ENCODE measurements around the gene CLUH.
"Not testable (repeated sequence)": the region's sequence is repeated elsewhere in the genome, so short reads cannot be mapped to it uniquely, and the experiment has no call there.

CLUH gene

DNA sequence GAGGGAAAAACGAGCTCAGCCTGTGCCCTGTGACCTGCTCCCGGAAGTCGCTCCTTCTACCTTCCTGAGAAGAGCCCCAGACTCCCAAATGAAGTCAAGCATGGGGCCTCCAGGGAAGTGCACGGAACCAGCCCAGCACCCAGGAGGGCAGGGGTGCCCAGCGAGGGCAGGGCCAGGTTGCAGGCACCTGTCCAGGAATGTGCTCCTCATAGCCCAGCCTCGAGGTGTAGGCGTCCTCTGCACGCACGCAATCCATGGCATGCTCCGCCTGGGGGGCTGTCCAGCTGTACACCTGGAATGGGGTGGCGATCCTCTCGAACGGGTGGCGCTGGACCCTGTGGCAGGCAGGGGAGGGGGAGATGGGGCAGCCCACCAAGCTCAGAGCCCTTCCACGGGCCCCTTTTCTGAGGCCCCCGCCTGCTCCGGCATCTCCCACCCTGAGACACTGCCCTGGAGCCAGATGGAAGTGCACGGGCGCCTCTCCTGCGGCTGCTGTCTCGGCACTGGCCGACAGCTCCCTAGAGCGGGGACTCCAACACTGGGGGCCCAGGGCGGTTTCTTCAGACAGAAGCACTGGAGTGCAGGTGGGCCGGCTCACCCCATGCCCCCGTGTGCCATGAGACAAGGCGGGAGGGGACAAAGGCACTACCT lies 10.9 kb downstream of the CLUH start:
- no peak for DNase-seq

DNA sequence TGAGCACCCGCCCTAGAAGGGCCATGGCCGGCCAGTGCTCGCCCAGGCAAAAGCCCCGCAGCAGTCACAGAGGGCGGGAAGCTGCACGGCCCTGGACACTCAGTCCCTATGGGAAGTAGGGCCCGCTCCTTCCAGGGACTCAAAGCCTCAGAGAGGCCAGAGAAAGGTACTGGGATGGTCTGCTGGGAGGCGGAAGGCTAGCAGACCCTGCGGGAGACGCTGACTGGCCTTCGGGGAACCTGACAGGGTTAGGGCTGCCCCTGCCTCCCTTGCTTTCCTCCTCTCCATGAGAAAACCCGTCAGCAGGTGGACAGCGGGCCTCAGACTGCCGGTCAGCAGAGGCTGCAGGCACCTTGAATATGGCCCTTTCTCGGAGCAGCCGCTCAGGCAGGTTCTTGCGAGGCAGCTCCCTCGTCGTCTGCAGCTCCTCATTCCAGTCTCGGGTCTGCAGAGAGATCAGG lies 11.5 kb downstream of the CLUH start:
- no peak for DNase-seq

DNA sequence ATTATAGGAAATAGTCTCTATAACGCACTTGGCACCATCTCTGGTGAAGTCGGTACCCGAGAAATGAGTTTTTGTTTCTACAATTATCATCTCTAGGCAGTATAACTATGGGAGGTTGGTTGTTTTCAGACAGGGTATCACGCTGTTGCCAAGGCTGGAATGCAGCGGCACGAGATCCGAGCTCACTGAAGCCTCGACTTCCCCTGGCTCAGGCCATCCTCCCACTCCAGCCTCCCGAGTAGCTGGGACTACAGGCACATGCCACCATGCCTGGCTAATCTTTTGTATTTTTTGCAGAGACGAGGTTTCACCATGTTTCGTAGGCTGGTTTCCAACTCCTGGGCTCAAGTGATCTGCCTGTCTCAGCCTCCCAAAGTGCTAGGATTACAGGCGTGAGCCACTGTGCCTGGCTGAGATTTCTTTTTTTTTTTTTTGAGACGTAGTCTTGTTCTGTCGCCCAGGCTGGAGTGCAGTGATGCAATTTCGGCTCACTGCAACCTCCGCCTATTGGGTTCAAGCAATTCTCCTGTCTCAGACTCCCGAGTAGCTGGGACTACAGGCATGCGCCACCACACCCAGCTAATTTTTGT lies 12.3 kb downstream of the CLUH start:
- DNase-seq: not testable (repeated sequence)

DNA sequence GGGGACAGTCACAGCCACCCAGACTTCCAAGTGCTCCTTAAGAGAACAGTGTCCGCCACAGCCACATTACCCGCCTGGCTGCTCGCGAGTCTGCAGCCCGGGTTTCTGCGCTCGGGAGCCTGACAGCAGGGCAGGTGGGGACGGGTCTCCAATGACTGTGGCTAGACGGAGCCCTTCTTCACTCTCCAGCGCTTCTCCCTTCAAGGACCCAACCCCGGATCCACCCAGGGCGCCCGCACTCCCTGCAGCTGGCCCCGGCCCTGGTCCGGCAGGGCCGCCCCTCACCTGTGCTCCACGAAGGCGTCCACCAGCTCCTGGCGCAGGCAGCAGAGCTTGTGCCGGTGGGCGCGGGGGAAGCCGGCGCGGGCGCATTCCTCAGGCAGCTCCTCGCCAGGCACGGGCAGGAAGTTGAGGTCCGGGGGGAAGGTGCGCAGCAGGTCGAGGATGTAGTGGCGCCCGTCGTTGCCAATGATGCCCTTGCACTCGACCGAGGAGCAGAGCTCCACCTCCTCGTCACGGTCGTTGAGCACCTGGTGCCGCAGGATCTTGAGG lies 13.9 kb downstream of the CLUH start:
- no peak for DNase-seq

DNA sequence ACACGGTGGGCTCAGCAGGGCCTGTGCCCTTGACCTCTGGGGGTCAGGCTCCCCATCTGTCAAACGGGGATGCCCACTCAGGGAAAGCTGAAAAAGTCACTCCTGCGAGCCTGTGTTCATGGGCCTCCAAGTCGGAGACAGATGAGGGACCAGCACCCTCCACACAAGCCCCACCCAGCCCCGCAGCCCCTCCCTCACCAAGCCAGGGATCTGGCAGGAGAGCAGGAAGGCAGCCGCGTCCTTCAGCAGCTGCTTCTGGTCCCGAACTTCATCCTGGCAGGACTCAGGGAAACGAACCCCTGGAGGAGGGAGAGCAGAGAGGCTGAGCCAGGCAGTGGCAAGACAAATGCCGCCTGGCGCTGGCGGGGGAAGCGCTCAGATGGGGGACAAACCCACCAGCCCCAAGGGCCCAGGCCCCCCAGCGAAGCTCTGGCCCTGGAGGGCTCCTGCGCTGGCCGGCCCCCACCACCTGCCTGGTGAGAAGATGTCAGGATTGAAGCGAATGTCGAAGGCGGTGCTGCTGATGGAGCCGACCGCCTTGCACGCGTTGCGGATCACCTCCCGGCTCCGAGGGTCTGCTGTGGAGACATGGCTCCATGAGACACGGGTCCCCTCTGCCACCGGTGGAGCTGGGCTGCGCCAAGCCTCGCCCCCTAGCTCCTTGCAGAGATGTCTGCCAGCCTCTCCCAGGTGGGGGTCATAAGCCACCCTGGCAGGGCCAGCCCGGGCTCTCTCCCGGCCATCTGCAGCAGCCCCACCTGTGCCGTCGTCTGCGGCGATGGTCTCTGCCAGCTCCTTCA lies 15.4 kb downstream of the CLUH start:
- DNase-seq: no peak

DNA sequence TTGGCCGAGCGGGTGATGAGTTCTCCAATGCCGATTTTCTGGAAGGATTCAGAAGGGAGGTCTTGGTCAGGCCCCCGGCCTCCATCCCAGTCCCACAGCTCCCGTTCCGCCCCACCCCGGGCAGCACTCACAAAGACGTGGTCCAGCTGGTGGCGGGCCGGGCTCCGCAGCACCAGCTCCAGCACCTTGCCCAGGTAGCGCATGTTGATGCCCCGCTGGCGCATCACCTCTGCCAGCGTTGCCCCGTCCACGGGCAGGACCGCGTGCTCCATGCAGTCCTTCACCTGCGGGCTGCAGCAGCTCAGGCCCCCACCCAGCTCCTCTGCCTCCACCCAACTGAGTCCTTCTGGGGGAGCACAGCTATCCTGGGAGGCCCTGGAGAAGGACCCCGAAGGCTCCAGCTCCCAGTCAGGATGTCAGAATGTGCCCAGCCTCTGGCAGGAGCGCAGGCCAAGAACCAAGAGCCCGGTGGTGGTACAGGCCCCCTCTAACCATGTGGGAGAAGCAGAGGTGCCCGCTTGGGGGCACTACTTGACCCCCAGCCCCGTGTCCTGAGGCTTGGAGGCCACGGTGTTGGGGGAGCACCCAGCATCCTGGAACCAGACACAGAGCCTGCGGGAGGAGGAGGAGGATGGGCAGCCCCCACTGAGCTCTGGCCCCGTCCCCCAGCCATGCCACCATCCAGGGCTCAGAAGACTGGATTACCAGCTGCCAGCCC lies 16.2 kb downstream of the CLUH start:
- DNase-seq: no peak

DNA sequence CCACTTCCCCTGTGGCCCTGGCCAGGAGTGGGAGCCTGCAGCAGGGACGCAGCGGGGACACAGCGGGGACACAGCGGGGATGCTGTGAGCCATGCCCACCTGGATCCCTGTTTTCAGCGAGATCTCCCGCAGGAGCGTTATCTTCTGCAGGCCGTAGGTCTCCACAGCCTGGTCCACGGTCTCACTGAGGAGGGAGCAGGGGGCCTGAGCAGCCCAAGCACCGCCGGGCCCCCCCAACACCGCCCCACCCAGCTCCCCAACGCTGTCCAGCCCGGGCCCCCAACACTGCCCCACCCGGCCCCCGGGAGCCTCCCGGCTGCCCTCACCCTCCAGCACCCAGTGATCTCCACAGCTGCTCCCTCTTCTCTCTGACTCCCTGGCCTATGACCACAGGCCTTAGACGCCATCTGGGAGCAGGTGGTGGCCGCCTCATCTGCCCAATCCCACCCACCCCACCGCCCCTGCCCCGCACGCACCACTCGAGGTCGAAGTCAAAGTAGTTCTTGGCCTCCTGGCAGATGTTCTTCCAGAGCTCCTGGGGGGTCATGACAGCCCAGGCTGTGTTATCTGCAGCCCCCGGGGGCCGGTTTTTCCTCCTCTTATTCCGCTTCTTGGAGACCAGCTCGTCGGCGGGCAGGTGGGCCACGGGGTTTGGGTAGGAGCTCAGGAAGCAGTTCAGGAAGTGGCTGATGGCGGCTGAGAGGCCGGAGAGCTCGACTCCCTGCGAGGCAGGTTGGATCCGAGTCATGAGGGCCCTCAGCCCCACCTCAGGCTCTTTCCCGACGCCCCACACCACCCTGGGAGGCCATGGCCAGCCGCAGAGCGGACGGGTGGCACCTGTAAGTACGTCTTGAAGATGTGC lies 17.0 kb downstream of the CLUH start:
- no peak for DNase-seq

DNA sequence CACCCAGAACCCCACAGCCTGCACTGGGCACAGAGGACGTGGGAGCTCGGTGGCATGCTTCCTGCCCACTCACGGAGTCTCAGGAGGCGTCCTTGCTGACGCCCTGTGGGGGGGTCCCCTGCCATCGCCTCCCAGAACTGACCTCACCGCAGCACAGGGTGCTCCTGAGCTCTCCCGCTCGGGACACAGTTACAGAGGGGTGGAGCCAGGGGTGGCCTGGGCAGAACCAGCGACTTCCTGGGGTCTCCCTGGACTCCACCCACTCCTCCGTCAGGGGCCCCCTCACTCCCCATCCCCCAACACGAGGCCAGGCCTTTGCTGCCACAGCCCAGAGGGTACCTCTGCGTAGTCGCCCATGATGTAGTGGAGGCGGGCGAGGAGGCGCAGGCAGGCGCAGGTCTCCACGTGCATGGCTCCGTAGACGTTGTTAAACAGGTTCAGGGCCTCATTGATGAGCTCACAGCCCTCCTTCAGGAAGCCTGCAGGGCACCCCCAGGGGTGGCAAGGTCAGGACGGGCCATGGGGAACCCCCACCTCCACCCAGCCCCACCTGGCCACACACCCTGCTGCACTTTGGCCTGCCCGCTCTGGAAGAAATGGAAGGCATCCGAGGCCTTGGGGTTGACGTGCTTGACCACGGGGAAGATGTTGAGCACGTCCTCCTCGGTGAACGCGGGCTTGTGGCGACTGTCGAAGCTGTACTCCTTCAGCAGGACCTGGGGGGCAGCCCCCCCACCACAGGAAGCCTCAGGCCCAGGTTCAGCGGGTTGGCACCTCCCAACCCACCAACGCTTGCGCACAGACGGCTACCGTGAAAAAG lies 17.8 kb downstream of the CLUH start:
- DNase-seq: no peak

DNA sequence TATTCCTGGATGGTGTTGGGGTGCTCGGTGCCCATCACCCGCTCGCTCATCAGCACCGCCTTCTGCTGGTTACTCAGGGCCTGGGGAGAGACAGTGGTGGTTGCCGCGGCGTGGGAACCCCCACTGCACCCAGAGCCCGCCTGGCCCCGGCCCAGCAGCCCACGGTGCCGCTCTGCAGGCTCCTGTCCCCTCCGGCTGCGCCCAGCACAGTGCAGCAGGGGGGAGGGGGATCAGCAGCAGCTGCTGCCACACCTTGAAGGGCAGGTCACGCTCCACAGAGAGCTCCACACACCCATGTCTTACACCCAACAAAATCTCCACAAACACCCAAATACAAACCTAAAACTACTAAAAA lies 18.8 kb downstream of the CLUH start:
- DNase-seq: no peak

DNA sequence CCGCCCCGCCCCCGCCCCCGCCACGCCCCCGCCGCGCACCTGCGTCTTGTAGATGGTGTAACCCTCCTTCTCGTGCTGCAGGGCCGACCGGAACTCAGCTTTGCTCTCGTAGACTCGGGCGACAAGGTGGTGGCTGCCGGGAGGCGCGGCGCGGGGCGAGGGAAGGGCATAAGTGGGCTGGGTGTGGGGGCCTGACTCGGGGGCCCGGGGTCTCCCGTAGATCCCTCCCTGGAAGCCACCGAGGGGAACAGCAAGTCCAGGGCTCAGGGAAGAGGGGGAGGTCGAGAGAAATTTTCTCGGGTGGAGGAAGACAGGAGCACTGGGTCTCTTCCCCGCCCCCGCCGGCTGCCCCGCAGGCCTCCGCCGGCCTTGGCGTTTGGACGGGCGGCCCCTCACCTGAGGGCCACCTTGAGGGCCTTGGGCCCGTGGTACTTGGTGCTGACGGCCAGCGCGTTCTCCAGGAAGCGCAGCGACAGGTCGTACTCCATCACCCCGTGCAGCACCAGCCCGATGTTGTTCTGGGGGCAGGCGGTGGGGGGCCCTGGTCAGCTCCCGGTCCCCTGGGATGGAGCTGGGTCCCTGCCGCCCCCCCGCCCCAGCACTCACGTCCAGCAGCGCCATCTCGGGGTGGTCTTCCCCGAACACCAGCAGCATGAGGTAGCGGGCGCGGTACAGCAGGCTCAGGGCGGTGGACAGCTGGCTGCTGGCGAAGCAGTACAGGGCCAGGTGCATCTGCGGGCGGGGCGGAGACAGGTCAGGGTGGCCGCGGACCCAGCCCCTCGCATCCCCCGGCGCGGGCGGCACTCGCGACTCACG lies 19.4 kb downstream of the CLUH start:
- DNase-seq: no peak

DNA sequence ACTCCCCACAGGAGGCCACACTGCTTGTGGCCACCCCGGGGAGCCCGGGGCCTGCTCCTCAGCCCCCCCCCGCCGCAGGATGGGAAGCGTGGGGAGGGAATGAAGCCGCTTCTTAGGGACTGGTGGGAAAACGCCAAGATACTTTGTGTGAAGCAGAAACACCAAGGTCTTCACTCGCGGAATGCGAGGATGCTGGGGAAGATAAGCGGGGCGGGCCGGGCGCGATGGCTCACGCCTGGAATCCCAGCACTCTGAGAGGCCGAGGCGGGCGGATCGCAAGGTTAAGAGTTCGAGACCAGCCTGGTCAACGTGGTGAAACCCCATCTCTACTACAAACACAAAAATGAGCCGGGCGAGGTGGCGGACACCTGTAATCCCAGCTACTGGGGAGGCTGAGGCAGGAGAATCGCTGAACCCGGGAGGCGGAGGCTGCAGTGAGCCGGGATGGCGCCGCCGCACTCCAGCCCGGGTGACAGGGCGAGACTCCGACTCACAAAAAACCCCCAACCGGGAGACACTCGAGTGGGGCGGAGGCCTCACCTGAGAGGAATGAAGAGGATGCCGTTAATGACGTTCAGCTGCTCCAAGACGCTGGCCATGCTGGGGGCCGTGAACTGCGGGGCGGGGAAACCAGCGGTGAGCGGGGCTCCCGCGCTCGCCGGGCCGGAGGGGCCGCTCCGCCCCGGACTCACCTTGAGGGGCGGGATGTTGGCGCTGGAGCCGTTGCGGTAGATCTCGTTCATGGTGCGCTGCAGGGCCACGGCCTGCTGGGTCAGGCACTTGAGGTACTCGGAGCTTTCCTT lies 20.3 kb downstream of the CLUH start:
- no peak for DNase-seq

DNA sequence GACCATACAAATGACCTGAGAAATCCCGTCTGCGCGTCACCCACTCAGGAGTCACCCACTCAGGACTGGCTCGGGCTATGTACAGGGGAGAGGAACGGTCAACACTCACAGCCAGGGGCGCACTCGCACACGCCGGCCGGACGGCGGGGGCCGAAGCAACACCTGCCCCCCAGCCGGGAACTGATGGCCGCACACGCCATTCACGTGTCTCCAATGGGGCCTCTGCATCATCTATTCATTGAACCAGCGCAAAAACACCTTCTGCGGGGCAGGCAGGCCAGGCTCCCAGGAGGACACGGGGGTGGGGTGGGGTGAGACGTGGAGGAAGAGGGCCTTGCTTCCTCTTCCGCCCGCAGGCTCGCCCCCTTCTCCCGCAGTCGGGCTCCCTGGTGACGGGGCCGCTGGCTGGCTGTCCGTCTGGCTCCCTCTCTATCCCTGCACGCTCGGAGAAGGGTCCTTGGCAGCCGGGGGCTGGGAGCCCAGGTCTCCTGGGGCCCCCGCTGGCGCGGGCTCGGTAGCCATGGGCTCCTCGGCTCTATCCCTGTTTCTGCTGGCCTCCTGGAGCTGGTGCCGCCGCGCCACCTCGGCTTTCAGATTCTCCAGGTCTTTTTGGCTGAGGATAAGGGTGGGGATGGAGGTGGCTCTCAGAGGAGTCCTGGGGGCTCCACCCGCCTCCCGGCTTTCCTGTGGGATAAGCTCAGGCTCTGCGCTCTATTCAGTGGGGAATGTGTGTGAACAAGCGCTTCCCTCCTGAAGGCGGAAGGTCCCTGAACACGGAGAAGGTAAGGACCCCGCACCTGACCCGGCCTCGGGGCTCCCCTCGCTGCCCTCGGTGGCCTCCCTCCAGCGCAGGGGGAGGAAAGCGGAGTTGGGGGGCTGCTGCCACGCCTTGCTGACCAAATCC lies 21.1 kb downstream of the CLUH start:
- no peak for DNase-seq

DNA sequence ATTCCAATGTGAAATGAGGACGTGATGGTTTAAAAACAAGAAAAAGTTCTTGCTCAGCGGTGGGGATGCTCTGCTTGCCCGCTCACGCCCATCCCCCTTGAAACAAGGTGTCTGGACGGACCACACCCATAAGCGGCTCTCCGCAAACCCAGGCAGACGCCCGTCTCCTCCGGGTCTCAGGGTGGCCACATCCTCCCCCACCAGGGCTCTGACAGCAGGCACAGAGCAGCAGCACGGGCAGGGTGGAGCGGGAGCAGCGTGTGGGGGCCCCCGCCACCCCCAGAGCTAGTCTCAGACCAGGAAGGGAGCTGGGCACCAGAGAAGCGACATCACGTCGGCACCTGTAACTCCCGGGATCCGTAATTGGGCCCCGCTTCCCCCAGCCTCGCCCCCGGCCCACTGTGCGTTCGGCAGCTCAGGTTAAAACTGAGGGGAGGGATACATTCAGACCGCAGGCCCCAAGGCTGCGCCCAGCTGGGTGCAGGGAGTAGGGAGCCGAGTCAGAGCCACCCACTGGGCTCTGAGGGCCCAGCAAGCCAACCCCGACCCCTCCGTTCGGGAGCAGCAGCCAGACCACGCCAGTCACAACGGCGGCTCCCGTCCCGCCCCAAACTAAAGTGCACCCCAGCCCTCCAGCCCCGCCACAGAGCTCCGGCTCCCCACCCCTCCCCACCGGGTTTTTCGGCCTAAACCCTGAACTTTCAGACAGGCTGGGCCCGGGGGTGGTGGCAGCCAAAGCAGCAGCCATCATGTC lies 22.0 kb downstream of the CLUH start:
- DNase-seq: no peak

DNA sequence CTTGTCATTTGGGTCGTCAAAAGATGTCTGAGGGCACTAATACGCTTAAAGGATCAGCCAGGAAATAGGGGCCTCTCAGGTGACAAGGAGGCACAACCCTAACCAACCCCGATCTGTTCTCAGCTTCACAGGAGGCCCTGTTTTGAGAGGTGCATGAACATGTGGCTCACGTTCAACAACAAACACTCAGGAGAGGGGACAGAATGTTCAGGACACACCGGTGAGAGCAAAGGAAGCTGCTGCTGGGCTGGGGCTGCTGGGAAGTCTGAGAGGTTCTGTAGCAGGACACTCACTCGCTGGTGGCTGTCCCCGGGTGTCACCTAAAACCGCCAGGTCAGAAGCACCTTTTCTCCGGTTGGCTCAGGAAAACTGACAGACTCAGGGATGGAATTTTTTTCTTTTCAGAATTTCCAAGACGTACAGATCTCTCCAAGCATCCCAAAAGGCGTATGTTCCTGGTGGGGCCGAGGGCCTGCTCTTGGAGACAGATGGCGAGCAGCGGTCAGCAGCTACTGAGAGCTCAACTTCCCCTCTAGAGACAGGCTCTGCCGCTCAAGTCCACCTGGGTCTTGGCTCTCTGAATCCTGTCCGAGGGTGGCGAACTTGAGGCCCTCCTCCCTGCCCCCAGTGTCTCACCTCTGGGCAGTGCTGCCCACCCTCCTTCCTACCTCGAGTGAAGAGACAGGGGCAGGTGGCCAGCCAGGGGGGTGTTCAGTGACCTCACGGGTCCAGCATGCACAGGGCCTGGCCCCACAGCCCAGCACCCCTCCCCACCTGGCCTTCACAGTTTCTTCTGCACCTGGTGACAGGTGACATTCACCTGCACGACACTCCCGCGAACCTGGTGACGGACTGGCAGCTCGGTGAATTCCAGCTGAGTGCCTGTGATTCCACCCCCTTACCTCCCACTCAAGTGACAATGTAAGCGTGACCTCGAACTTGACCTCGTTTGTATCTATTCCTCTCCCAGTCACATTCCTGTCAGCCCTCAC lies 22.9 kb downstream of the CLUH start:
- peak; percentile 30 for DNase-seq

DNA sequence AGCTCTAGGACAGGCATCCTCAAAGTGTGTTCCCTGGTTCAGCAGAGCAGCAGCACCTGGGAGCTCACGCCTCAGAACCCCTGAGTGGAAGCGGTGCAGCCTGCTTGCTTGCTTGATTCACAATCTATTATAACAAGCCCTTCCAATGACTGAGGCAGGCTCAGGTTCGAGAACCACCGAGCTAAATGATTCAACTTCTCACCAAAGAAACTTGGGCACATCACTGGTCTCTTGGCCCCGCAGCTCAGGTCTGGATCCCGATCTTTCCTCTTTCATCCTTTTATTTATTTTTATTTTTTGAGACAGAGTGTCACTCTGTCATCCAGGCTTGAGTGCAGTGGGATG lies 24.5 kb downstream of the CLUH start:
- no peak for DNase-seq

DNA sequence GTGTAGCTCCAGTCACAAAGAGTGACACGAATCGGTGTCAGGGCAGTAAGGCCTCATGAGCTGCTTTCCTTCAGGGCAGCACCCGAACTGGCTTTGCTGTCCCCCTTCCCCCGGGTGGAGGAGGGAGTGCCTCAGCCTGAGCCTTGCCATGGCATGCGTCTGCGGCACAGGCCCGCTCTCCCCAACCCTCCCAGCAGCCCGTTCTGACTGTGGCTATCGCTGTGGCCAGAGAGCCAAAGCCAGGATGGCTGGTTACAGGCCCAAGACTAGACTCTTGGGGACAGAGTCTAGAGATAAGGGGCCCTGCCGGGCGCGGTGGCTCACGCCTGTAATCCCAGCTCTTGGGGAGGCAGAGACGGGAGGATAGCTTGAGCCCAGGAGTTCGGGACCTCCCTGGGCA lies 25.9 kb downstream of the CLUH start:
- DNase-seq: no peak

DNA sequence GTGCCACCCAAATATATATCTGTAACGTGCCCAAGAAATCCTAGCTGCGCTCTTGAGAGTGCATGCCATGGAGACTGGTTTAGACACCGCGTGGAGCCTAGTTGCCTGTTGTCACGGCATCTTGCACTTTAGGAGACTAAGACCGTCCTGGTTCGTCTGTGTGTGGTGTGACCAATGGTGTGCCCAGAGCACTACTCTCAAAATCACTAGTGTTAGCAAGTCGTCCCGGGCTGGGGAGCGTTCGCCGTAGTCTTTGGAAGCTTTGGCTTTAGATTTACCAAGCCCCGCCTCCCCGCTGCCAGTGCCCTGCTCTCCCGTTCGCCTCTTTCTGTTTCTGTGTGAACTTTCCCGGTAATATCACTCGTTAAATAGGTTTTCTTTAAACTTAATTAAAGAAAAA lies 27.0 kb downstream of the CLUH start:
- DNase-seq: no peak
